GM18868 (cell line): ENCODE results near the gene HOXA13.

Experiments
- ATAC-seq: cut with Tn5 transposase; IDR thresholded peaks from one replicate; pipeline ENCODE4 v1.9.1; 2021; ENCODE audit warnings: mild to moderate bottlenecking, moderate library complexity; ENCODE audit not compliant: unreplicated experiment

Gene HOXA13

DNA sequence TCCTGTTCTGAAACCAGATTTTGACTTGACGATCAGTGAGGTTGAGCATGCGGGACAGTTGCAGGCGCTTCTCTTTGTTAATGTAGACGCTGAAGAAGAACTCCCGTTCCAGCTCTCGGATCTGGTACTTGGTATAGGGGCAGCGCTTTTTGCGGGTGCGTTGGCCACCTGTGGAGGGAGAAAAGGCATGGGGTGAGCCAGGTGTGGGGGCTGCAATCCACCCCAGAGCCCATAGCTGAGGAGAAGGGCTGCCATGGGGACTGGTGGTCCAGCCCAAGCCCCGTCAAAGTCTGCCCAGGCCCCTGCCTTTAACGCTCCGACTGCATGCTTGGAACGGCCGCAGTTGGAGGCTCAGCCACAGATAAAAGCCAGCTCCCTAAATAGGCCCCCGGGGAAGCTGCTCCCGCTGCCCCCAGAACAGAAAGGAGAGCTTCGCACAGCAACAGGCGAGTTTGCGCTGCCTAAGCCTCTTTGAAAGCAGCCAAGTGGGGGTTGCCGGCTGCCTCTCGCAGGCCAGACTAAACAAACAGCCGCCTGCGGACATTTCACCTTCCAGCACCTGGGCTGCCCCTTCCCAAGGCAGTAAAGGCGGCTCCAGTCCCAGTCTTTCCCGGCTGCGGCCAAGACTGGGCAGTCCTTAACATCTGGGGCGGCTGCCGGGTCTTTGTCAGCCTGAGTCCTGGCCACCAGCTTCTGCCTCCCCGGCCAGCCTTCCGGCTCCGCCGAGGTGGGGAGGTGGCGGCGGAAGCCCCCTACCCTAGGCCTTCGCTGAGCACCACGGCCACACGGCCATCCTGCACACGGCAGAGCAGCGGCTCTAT is 16.8 kb downstream of the HOXA13 start:
- ATAC-seq: no peak

- ATAC-seq: no peak
Measured at GRCh38 chr7:27182285-27182841, 17.5 kb downstream of the HOXA13 start.

DNA sequence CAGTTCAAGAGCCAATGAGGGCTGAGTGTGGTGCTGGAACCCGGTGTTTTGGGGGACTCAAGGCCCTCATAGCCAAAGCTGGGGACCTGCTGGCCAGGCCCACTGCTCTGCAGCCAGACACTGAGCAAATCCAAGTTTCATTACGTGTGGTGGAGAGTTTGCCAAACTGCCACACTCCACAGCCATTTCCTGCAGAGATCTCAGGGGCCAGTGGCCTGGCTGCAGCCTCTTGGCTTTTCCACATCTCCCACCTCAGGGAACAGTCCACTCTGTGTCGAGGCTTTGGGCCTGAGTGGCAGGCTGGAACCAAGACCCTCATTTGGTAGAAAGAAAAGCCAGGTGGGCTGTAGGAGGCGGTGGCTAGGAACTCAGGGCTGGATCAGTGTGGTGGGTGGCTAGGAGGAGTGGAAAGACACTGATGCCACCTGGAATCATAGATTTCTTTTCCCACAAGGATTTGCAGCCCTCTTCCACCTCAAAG is 18.1 kb downstream of the HOXA13 start:
- no peak for ATAC-seq

DNA sequence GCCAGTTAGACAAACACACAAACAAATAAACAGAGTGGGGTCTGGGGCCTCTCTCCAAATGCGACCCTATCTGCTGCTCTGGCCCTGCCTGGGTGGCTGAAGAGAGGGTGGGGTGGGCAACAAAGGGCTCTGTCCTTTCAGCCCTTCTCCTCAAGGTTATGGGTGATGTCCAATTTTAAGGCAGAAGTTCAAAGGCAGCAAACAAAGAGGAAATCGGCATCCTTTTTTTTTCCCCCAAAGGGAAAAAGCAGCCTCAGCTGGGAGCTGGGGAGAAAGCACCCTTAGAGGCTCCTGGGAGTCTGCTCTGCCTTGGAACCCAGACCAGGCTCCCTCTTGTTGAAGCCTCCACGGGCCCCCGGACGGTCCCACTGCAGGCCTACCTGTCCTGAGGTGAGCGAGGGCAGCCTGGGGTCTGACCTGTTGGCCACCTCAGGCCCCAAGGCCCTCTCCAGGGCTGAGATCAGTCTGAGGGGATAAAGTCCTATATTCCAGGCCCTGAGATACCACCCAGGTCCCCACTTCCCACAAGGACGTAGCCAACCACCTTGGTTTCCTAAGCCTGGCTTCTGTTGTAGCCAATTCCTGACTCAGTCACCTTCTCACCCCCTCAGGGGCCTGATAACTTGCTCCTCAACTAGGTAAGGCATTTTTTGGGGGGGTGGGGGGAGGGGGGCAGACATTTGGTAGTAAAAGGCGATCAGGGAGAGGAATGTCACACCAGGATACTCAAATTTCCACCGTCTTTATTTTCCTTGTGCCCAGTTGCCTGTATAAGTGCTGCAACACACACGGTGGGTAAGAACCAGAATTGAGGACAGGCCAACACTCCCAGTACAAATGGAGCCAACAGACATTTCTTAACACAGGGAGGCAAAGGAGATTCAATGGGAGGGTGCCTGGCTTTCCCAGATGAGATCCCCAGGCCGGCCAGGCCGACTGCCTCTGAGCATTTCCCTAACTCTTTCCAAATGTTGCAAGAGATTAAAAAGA is 19.2 kb downstream of the HOXA13 start:
- ATAC-seq: no peak

GRCh38 chr7:27179503-27180430 is 20.1 kb downstream of the HOXA13 start:
- ATAC-seq: no peak

- no peak for ATAC-seq
Measured at GRCh38 chr7:27179030-27179429, 20.9 kb downstream of the HOXA13 start.

GRCh38 chr7:27178366-27178765 is 21.5 kb downstream of the HOXA13 start:
- ATAC-seq: no peak

- ATAC-seq: no peak
Measured at GRCh38 chr7:27177795-27178320, 22.0 kb downstream of the HOXA13 start.

GRCh38 chr7:27176962-27177794 is 22.7 kb downstream of the HOXA13 start:
- no peak for ATAC-seq

- no peak for ATAC-seq
Measured at GRCh38 chr7:27176524-27176845, 23.4 kb downstream of the HOXA13 start.

DNA sequence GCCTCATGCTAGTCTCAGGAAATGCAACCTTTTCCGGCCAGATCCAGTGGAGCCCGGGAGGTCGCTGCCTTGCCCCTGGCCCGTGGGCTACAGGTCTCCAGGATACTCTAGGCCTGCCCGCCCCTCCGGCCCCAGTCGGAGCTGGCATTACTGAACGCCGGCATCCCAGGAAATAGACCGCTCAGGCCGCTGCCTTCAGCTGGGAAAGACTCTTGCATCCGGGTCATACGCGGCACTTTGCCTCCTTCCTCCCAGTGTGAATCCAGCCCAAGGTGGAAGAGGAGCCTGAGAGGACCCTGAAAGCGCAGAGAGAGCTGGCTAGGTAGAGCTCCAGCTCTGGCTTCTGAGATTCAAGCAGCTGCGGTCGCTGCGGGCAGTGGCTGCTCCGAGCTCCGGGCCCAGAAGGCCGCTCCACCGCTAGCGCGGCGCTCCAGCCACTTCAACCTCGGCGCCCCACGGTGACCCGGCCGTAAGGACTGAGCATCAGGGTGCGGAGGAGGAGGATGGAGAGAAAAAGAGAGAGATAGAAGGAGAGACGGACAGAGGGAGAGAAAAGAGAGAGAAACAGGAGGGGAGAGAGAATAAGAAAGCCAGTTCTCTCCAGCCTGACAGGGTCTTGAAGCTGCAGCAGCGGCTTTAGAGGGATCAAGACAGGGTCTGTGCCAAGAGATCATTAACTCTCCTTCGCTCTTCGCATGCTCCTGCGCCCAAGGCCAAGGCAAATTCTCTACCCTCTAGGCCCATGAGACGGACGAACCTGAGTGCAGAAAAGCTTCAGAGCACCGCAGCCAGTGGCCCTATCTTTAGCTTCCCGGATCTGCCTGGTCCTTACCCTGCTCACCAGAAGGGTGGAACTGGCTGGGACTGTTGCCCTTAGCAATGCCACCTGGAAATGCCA is 24.0 kb downstream of the HOXA13 start:
- no peak for ATAC-seq

DNA sequence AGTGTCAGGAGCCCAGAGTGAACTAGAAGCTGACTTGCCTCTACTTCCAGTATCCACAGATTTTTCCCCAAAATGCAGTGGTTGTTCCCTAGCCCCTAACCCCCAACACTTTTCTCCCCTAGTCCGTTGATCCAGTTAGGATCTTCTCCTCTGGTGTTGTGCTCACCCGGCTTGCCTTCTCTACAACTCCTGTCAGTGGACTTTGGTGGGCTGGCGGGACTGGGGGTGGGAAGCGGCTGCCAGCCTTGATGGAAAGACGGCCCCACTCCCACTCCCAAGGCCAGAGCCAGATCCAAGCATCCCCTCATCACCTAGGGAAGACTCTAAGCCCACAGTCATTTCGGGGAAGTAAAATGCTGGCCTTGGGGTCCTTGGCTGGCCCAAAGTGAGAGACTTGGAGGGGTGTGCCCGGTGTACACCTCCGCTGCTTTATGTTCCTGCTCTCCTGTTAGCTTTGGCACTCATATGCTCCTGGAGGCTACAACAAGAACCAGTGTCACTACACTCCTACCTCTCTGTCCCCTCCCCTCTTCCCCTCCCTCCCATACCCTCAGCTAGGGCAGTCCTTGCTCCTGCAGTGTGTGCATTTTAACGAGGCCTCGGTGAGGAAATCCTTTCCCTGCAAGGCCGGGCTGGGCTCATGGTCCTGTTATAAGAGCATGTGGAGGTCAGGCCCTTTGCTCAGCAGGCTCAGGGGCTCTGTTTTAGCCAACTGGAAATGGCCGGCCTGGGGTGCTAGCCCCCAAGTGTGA is 24.8 kb downstream of the HOXA13 start:
- no peak for ATAC-seq

DNA sequence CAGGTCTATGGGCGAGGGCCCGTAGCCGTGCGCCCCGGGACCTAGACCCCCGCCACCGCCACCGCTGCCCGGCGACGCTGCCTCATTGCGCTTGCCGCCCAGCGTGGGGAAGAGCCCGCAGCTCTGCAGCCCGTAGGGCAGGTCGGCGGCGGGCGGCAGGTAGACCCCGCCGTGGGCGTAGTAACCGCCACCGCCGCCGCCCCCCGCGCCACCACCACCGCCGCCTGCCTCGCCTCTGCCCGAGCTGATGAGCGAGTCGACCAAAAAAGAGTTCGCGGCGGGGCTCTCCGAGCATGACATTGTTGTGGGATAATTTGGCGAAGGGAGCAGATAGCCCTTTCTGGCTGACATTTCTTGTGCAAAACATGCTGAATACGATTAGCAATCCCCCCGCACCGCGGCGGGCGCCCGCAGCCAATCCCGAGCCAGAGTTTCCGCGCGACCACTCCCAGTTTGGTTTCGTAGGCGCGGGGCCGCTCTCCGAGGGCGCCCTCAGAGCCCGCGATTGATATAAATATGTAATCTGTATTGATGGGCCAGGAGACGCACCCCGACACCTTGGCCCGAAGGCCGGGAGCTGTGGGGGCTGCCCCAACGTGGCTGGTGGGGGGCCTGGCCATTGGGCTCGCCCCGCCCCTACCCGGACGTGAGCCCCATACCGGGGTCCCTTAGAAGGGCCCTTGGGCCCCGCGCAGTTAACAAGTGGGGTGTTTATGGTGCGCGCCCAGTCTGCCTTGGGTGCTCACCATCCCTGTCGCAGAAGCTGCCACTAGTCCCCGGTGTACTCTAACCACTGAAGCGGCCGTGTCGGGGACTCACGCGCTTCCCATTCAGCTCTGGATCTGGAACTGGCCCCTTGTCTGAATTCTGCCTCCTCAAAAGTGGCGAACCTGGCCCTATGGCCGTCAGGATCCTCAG is 25.7 kb downstream of the HOXA13 start, which contains the start of gene HOXA10:
HOXA10 (minus strand) TSS at position 365 of the 918 bp plus-strand sequence; CDS start at position 351, 14 bp downstream.
- ATAC-seq: no peak

DNA sequence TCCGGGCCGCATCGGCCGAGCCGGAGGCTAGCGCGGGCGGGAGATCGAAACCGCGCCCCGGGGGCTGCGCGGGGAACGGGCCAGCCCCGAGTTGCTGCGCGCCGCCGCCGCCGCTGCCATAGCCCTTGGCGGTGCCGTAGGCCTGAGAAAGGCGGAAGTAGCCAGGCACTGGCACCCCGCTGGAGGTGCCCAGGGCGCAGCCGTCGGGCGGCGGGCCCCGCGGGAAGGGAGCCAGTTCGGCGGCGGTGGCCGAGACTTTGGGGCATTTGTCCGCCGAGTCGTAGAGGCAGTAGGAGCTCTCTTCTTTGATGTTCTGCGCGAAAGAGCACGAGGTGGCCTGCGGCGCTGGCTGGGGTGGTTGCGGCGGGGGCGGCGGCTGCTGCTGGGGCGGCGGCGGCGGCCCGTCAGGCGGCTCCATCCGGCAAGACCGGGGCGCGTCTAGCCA is 26.4 kb downstream of the HOXA13 start:
- no peak for ATAC-seq

- ATAC-seq: no peak
Measured at GRCh38 chr7:27172823-27173510, 26.9 kb downstream of the HOXA13 start.

DNA sequence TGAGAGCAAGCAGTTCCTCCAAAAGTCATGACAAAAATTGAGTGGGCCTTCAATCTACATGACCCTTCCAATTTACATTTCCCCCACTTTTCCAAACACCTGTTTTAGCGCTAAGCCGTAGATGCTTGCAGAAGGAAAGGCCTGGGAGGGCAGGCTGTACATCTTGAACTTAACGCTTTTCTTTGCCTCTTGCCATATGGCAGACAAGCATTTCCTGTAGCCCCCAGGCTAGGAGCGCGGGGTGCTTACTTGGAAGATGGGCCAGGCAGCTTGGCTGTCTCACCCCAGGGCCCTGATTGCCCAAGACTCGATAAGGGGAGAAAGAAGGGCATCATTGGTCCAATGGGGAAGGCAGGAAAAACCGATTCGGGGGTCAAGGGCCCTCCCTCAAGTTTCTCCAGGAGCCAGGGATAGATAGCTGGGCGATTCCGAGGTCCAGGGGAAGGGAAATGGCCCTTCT is 27.5 kb downstream of the HOXA13 start:
- ATAC-seq: no peak
